H1 (cell line): Measurements from ENCODE around the gene CSRNP3. TPM values are rescaled to one million over a fixed set of nuclear protein-coding genes. Genes with fewer than 3 reads are reported as not detected.

ENCODE experiments used
- BCL11A ChIP-seq, 2 experiments: IDR thresholded peaks; one replicate each; pipeline ENCODE4 v1.6.1; 2011; ENCODE audit warnings: low read depth in 2 of 2, low read length in 2 of 2, mild to moderate bottlenecking in 2 of 2
- BRCA1 ChIP-seq: IDR thresholded peaks from 2 replicates; pipeline ENCODE4 v1.6.1; 2012; ENCODE audit warnings: low read depth, low read length, improper control_type of control experiment
- FOSL1 ChIP-seq: IDR thresholded peaks from 2 replicates; pipeline ENCODE4 v1.6.1; 2011; ENCODE audit warnings: mild to moderate bottlenecking, low read depth, low read length, moderate library complexity; ENCODE audit not compliant: insufficient read depth
- RFX5 ChIP-seq: IDR thresholded peaks from 2 replicates; pipeline ENCODE4 v1.6.1; 2011; ENCODE audit warnings: low read depth, low read length, improper control_type of control experiment, borderline replicate concordance
- RXRA ChIP-seq: IDR thresholded peaks from 2 replicates; pipeline ENCODE4 v1.6.1; 2011; ENCODE audit warnings: low read depth, mild to moderate bottlenecking, low read length, moderate library complexity; ENCODE audit not compliant: insufficient read depth
- SP4 ChIP-seq: IDR thresholded peaks from 2 replicates; pipeline ENCODE4 v1.6.1; 2012; ENCODE audit warnings: low read length, inconsistent platforms
- ZNF274 ChIP-seq: IDR thresholded peaks from 2 replicates; pipeline ENCODE4 v1.7.0; 2012; ENCODE audit warnings: low read length, borderline replicate concordance; ENCODE audit errors: extremely low read depth
- polyA plus RNA-seq, 7 experiments: library from polyadenylated mRNA; depleted of rRNA in 3 of 7; stranded (reverse) in 5 of 7; unstranded in 2 of 7; fragments of >200 nt in 5 of 7; fragments of 200-250 nt in 2 of 7; gene quantifications; 1 replicate in 5 of 7; 2 replicates in 1 of 7; 4 replicates in 1 of 7; pipeline versions ENCODE4 v1.2.1 to v1.2.3, GENCODE V29; 2011 to 2013; ENCODE audit warnings: missing spikeins in 2 of 7, mixed read lengths in 2 of 7
- total RNA-seq: library from RNA; stranded (reverse); fragmentation: NEBNext Ultra II Directional; extraction: Animal tissue kit (Norgen Biotek cat#: 25700); gene quantifications from 2 replicates; pipeline ENCODE4 v1.2.1, GENCODE V29; 2021
- TF ChIP-seq, protein P1 (sequence below): fragments of 300-600 bp; sonication (generic); IDR thresholded peaks from 2 replicates; pipeline ENCODE4 v1.7.1; 2012; ENCODE audit warnings: low read length, moderate library complexity, mild to moderate bottlenecking, inconsistent platforms; ENCODE audit not compliant: insufficient replicate concordance

CSRNP3 gene
- total and polyA plus RNA-seq, 2 of the 8 experiments (the other 6 are each of a cell fraction or from before 2014, with no cell fraction given) = 1.3 to 6.5 TPM

- TF ChIP-seq, protein P1, sequence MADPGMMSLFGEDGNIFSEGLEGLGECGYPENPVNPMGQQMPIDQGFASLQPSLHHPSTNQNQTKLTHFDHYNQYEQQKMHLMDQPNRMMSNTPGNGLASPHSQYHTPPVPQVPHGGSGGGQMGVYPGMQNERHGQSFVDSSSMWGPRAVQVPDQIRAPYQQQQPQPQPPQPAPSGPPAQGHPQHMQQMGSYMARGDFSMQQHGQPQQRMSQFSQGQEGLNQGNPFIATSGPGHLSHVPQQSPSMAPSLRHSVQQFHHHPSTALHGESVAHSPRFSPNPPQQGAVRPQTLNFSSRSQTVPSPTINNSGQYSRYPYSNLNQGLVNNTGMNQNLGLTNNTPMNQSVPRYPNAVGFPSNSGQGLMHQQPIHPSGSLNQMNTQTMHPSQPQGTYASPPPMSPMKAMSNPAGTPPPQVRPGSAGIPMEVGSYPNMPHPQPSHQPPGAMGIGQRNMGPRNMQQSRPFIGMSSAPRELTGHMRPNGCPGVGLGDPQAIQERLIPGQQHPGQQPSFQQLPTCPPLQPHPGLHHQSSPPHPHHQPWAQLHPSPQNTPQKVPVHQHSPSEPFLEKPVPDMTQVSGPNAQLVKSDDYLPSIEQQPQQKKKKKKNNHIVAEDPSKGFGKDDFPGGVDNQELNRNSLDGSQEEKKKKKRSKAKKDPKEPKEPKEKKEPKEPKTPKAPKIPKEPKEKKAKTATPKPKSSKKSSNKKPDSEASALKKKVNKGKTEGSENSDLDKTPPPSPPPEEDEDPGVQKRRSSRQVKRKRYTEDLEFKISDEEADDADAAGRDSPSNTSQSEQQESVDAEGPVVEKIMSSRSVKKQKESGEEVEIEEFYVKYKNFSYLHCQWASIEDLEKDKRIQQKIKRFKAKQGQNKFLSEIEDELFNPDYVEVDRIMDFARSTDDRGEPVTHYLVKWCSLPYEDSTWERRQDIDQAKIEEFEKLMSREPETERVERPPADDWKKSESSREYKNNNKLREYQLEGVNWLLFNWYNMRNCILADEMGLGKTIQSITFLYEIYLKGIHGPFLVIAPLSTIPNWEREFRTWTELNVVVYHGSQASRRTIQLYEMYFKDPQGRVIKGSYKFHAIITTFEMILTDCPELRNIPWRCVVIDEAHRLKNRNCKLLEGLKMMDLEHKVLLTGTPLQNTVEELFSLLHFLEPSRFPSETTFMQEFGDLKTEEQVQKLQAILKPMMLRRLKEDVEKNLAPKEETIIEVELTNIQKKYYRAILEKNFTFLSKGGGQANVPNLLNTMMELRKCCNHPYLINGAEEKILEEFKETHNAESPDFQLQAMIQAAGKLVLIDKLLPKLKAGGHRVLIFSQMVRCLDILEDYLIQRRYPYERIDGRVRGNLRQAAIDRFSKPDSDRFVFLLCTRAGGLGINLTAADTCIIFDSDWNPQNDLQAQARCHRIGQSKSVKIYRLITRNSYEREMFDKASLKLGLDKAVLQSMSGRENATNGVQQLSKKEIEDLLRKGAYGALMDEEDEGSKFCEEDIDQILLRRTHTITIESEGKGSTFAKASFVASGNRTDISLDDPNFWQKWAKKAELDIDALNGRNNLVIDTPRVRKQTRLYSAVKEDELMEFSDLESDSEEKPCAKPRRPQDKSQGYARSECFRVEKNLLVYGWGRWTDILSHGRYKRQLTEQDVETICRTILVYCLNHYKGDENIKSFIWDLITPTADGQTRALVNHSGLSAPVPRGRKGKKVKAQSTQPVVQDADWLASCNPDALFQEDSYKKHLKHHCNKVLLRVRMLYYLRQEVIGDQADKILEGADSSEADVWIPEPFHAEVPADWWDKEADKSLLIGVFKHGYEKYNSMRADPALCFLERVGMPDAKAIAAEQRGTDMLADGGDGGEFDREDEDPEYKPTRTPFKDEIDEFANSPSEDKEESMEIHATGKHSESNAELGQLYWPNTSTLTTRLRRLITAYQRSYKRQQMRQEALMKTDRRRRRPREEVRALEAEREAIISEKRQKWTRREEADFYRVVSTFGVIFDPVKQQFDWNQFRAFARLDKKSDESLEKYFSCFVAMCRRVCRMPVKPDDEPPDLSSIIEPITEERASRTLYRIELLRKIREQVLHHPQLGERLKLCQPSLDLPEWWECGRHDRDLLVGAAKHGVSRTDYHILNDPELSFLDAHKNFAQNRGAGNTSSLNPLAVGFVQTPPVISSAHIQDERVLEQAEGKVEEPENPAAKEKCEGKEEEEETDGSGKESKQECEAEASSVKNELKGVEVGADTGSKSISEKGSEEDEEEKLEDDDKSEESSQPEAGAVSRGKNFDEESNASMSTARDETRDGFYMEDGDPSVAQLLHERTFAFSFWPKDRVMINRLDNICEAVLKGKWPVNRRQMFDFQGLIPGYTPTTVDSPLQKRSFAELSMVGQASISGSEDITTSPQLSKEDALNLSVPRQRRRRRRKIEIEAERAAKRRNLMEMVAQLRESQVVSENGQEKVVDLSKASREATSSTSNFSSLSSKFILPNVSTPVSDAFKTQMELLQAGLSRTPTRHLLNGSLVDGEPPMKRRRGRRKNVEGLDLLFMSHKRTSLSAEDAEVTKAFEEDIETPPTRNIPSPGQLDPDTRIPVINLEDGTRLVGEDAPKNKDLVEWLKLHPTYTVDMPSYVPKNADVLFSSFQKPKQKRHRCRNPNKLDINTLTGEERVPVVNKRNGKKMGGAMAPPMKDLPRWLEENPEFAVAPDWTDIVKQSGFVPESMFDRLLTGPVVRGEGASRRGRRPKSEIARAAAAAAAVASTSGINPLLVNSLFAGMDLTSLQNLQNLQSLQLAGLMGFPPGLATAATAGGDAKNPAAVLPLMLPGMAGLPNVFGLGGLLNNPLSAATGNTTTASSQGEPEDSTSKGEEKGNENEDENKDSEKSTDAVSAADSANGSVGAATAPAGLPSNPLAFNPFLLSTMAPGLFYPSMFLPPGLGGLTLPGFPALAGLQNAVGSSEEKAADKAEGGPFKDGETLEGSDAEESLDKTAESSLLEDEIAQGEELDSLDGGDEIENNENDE = no peak
- no peak for TF ChIP-seq RXRA
- TF ChIP-seq FOSL1 = no peak
- no peak for TF ChIP-seq BCL11A (IDR thresholded peaks at IDR 0.05; ENCODE audit: low read depth in 2 of 2, low read length in 2 of 2)
- no peak for TF ChIP-seq RFX5
- TF ChIP-seq SP4 = no peak
- no peak for TF ChIP-seq BRCA1
- TF ChIP-seq ZNF274 = no peak
These were observed 112.9 kb downstream of the CSRNP3 start (continued) for GRCh38 chr2:165582409-165582808.
